Right lobe of liver (tissue), 6 donors: ENCODE data around the gene SLC26A11. TPM values are rescaled to one million over a fixed set of nuclear protein-coding genes. Genes with fewer than 3 reads are reported as not detected.

ENCODE experiments used
- ATAC-seq, 4 donors: fragments of 200-7000 bp; cut with Tn5 transposase; one replicate each; pipeline ENCODE4 v1.9.1; 2020; ENCODE audit warnings: mild to moderate bottlenecking in 4 of 4, moderate library complexity in 4 of 4
- DNase-seq, 3 donors: peaks; one replicate each; pipeline ENCODE4 v3.0.0-alpha.2; 2020
- H3K27ac ChIP-seq, 3 donors: fragments of 200-600 bp; one replicate each; pipeline ENCODE4 v1.8.0; 2022
- H3K27me3 ChIP-seq, 2 donors: fragments of 200-600 bp; one replicate each; pipeline ENCODE4 v1.8.0; 2022
- H3K36me3 ChIP-seq, 4 donors: fragments of 200-600 bp; sonication (generic) in 1 of 4; one replicate each; pipeline versions ENCODE4 v1.5.1 to v1.8.0; 2017 to 2022; ENCODE audit warnings: control low read depth in 1 of 4
- H3K4me1 ChIP-seq, 4 donors: fragments of 200-600 bp; sonication (generic) in 1 of 4; one replicate each; pipeline versions ENCODE4 v1.5.1 to v1.8.0; 2017 to 2022; ENCODE audit warnings: control low read depth in 1 of 4
- H3K4me3 ChIP-seq, 3 donors: fragments of 200-600 bp; one replicate each; pipeline ENCODE4 v1.8.0; 2022
- H3K9me3 ChIP-seq, 4 donors: fragments of 200-600 bp; sonication (generic) in 1 of 4; one replicate each; pipeline versions ENCODE4 v1.5.1 to v1.8.0; 2017 to 2022; ENCODE audit warnings: control low read depth in 1 of 4
- POLR2A ChIP-seq: fragments of 450-650 bp; IDR thresholded peaks from one replicate; pipeline ENCODE4 v1.6.1; 2017; ENCODE audit warnings: antibody characterized with exemption, mild to moderate bottlenecking
- WGBS: methylation state at CpG from one replicate; pipeline ENCODE4 v1.1.6; 2018; ENCODE audit warnings: low coverage, low lambda C conversion rate; ENCODE audit not compliant: insufficient coverage; ENCODE audit errors: missing lambda C conversion rate; 5-methylcytosine and 5-hydroxymethylcytosine counted together
- intact Hi-C, 2 donors: fragments of 100-400 bp; cut with DNase I; formaldehyde crosslinking; loops; one replicate each; pipeline versions ENCODE4 v1.11.2 to v1.14.1; 2022
- total RNA-seq, 6 experiments: library from RNA; depleted of rRNA in 2 of 6; stranded (reverse); fragments of >200 nt in 2 of 6; fragmentation: NEBNext Ultra II Directional in 3 of 6; extraction: Animal tissue kit (Norgen Biotek cat#: 25700) in 3 of 6; gene quantifications; one replicate each; pipeline versions ENCODE4 v1.1.0 to v1.2.4, GENCODE V29; 2016 to 2023
- TF ChIP-seq, protein P1 (sequence below), 4 donors: fragments of 200-600 bp in 3 of 4; fragments of 450-650 bp in 1 of 4; IDR thresholded peaks; one replicate each; pipeline versions ENCODE4 v1.5.1 to v1.8.0; 2016 to 2022; ENCODE audit warnings: antibody characterized with exemption in 4 of 4, mild to moderate bottlenecking in 2 of 4
- donor health status: DM: no; HTN: yes; CAD: no.
- donor health status: DM: no; HTN: no; CAD: no.
- donor health status: DM: no; HTN: no; CAD: no.
- donor health status: DM: no; HTN: yes; CAD: no.
- donor health status: DM: no; HTN: yes; CAD: no.

The SLC26A11 gene
- total RNA-seq, 6 experiments from 2014 or later: 5.8 to 9.8 (median 6.5) TPM

DNA sequence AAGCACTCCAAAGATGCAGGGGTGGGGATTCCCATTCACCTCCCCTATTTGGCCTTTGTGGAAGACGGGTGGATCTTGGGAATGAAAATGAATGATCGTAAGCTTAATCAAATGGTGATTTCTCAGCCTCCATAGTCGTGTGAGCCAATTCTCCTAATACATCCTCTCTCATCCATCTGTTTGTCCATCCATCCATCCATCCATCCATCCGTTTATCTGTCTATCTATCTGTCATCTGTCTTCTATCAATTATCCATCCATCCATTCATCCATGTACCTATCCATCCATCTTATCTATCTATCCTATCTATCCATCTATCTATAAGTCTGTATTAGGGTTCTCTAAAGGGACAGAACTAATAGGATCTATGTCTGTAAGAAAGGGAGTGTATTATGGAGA, 48.2 kb downstream of the SLC26A11 start:
- no peaks in the 10 kb centered on the region for H3K27me3 ChIP-seq
- ATAC-seq: no peak
- peaks cover 0 to 14% (median 4%) of the 10 kb centered on the region in 4 donors for H3K4me1 ChIP-seq
- intact Hi-C loops: no loop called here
- no peak overlapping the region for H3K4me3 ChIP-seq
- no peak for DNase-seq
- H3K36me3 ChIP-seq: peaks cover 2 to 23% (median 3%) of the 10 kb centered on the region in 4 donors
- no peak overlapping the region for H3K27ac ChIP-seq
- no peak for TF ChIP-seq POLR2A
- TF ChIP-seq, protein P1, sequence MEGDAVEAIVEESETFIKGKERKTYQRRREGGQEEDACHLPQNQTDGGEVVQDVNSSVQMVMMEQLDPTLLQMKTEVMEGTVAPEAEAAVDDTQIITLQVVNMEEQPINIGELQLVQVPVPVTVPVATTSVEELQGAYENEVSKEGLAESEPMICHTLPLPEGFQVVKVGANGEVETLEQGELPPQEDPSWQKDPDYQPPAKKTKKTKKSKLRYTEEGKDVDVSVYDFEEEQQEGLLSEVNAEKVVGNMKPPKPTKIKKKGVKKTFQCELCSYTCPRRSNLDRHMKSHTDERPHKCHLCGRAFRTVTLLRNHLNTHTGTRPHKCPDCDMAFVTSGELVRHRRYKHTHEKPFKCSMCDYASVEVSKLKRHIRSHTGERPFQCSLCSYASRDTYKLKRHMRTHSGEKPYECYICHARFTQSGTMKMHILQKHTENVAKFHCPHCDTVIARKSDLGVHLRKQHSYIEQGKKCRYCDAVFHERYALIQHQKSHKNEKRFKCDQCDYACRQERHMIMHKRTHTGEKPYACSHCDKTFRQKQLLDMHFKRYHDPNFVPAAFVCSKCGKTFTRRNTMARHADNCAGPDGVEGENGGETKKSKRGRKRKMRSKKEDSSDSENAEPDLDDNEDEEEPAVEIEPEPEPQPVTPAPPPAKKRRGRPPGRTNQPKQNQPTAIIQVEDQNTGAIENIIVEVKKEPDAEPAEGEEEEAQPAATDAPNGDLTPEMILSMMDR (IDR thresholded peaks at IDR 0.05): no peak
- 94% methylated on average over 4 of the region's 4 CpGs for WGBS
- H3K9me3 ChIP-seq: no peaks in the 10 kb centered on the region

DNA sequence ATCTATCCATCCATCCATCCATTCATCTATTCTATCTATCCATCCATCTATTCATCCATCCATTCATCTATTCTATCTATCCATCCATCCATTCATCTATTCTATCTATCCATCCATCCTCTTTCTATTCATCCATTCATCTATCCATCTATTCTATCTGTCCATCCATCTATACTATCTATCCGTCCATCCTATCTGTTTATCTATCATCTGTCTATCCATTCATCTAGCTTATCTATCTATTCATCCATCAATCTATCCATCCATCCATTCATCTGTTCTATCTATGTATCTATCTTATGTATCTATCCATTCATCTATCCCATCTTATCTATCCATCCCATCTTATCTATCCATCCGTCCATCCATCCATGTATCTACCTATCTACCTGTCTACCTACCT, 49.2 kb downstream of the SLC26A11 start:
- H3K4me1 ChIP-seq: peaks cover 0 to 5% (median 2%) of the 10 kb centered on the region in 4 donors
- TF ChIP-seq, protein P1 (IDR thresholded peaks at IDR 0.05): no peak
- no peak for TF ChIP-seq POLR2A
- intact Hi-C loops: no loop called here
- H3K36me3 ChIP-seq: peaks cover 2 to 31% (median 3%) of the 10 kb centered on the region in 4 donors
- H3K9me3 ChIP-seq: no peaks in the 10 kb centered on the region
- ATAC-seq (no peak), DNase-seq (no peak)
- H3K4me3 ChIP-seq: no peak overlapping the region
- no peaks in the 10 kb centered on the region for H3K27me3 ChIP-seq
- WGBS: 91% methylated on average over 2 of the region's 2 CpGs
- no peak overlapping the region for H3K27ac ChIP-seq

DNA sequence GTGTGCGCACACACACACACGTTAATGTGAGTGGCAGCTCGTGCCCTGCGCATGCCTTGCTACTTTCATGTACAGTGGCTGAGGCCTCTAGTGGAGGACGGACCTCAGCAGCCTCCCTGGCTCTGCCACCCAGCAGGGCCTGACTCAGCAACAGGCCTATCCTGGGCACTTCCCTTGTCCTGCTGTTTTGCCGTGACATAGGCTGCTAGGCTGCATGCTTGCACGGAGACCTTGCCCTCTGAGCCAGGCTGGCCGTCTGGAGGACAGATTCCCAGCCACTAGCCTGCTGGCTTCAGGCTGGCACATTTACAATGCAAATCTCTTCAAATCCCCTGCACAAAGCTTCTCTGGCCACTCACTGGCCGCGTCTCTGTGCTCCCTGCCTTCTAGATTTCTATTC, 49.9 kb downstream of the SLC26A11 start:
- ATAC-seq (peak in 1 of 4 donors; percentile 10), DNase-seq (no peak)
- Histone ChIP-seq H3K4me1 (peaks cover 0 to 3% (median 0%) of the 10 kb centered on the region in 4 donors), H3K27me3 (no peaks in the 10 kb centered on the region), H3K36me3 (peaks cover 2 to 31% (median 3%) of the 10 kb centered on the region in 4 donors), H3K4me3 (no peak overlapping the region), H3K27ac (no peak overlapping the region), H3K9me3 (no peaks in the 10 kb centered on the region)
- 90% methylated on average over 2 of the region's 10 CpGs for WGBS
- no peak for TF ChIP-seq POLR2A
- TF ChIP-seq, protein P1 (IDR thresholded peaks at IDR 0.05): no peak
- intact Hi-C loops: no loop called here

DNA sequence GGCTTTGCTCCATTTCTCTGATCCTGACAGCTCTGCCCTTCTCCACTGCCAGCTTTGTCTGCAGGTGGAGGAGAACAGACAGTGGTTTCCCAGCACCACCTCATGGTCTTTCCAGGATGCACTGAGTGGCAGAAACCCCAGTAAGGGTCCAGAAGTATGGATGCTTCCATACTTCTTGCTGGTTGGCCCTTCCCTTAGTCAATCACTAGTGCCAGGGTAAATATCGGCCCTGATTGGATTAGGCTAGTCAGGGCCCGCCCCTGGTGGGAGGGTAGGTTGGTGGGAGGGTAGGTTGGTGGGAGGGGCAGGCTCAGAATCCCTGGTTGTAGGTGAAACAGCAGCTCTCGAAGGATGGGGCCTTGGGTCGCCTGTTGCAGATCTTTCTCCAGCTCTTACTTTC, 50.6 kb downstream of the SLC26A11 start:
- peaks cover 0 to 3% (median 0%) of the 10 kb centered on the region in 4 donors for H3K4me1 ChIP-seq
- no peak overlapping the region for H3K4me3 ChIP-seq
- peaks cover 2 to 31% (median 3%) of the 10 kb centered on the region in 4 donors for H3K36me3 ChIP-seq
- peak; percentile 41 to 64 (median 56) for ATAC-seq
- intact Hi-C loops: no loop called here
- no peaks in the 10 kb centered on the region for H3K27me3 ChIP-seq
- H3K9me3 ChIP-seq: no peaks in the 10 kb centered on the region
- 96% methylated on average over 4 of the region's 4 CpGs for WGBS
- TF ChIP-seq POLR2A: no peak
- TF ChIP-seq, protein P1 (IDR thresholded peaks at IDR 0.05): no peak
- H3K27ac ChIP-seq: no peak overlapping the region
- DNase-seq: no peak

DNA sequence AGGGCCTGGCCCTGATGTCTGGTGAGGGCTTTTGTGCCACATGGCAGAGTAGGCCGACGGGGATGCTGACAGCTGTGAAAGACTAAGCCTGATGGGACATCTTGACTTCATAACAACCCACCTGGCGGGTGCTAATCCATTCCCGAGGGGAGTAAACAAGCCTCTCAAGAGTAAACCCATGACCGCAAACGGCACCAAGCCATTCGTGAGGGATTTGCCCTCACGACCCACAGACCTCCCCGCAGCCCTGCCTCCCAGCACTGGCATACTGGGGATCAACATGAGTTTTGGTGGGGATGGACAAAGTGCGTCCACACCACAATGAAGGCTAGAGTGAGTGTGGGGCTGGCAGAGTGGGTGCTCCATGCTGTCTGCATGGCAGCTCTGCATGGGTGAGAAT, 52.1 kb downstream of the SLC26A11 start:
- Histone ChIP-seq H3K4me3 (no peak overlapping the region), H3K27me3 (no peaks in the 10 kb centered on the region), H3K36me3 (peaks cover 3 to 31% (median 4%) of the 10 kb centered on the region in 4 donors), H3K9me3 (no peaks in the 10 kb centered on the region), H3K4me1 (peaks cover 0 to 3% (median 0%) of the 10 kb centered on the region in 4 donors), H3K27ac (no peak overlapping the region)
- intact Hi-C loops: no loop called here
- 89% methylated on average over 4 of the region's 10 CpGs for WGBS
- no peak for DNase-seq
- TF ChIP-seq, protein P1 (IDR thresholded peaks at IDR 0.05): no peak
- no peak for TF ChIP-seq POLR2A
- no peak for ATAC-seq
